H1 (cell line): ENCODE data around the gene BABAM2. TPM values are rescaled to one million over a fixed set of nuclear protein-coding genes. Genes with fewer than 3 reads are reported as not detected.

Source experiments
- CTCF ChIA-PET: fragments of 300-600 bp; sonication (Branson Sonifier 250); formaldehyde crosslinking; loops from one replicate; lab custom pipeline; 2021; ENCODE audit not compliant: partially characterized antibody; lab: Charles Lee
- POLR2A ChIA-PET: fragments of 300-600 bp; sonication (Branson Sonifier 250); formaldehyde crosslinking; loops from one replicate; lab custom pipeline; 2021; ENCODE audit warnings: inconsistent platforms; ENCODE audit not compliant: partially characterized antibody; lab: Charles Lee
- DNase-seq, 2 experiments: peaks; one replicate each; pipeline versions ENCODE4 v3.0.0 to v3.0.0-alpha.2; 2010 to 2022; ENCODE audit warnings: low spot score in 2 of 2, low read depth in 1 of 2, mixed read lengths in 1 of 2
- FAIRE-seq: peaks from 2 replicates; lab custom pipeline; 2011; peaks lifted over from hg19 to GRCh38; lab: Jason Lieb, UNC
- H2AFZ ChIP-seq: 2 replicates; pipeline ENCODE4 v1.8.1; 2012; ENCODE audit warnings: low read length, inconsistent platforms
- H2AK5ac ChIP-seq: 2 replicates; pipeline ENCODE4 v1.6.1; 2013; ENCODE audit warnings: low read depth, low read length
- H2BK120ac ChIP-seq: replicated peaks from 2 replicates; pipeline ENCODE3; 2013; ENCODE audit warnings: low read depth, low read length, inconsistent platforms
- H2BK12ac ChIP-seq: 2 replicates; pipeline ENCODE4 v1.6.1; 2013; ENCODE audit warnings: low read depth, low read length
- H2BK15ac ChIP-seq: 2 replicates; pipeline ENCODE4 v1.6.1; 2013; ENCODE audit warnings: low read length
- H2BK20ac ChIP-seq: 2 replicates; pipeline ENCODE4 v1.6.1; 2013; ENCODE audit warnings: low read length
- H2BK5ac ChIP-seq: 2 replicates; pipeline ENCODE4 v1.6.1; 2013; ENCODE audit warnings: low read depth, low read length
- H3K14ac ChIP-seq: 2 replicates; pipeline ENCODE4 v1.6.1; 2013; ENCODE audit warnings: inconsistent platforms; ENCODE audit not compliant: insufficient read length
- H3K18ac ChIP-seq: 2 replicates; pipeline ENCODE4 v1.6.1; 2013; ENCODE audit warnings: low read length; ENCODE audit errors: extremely low read depth
- H3K23ac ChIP-seq: 2 replicates; pipeline ENCODE4 v1.6.1; 2013; ENCODE audit warnings: inconsistent platforms; ENCODE audit not compliant: insufficient read length
- H3K23me2 ChIP-seq: 2 replicates; pipeline ENCODE4 v1.6.1; 2013; ENCODE audit warnings: low read depth, low read length
- H3K27ac ChIP-seq: 2 replicates; pipeline ENCODE4 v1.6.1; 2011; ENCODE audit warnings: low read depth, low read length, inconsistent platforms
- H3K27me3 ChIP-seq, 4 experiments: replicated peaks in 1 of 4; 1 replicate in 1 of 4; 2 replicates in 3 of 4; pipeline versions ENCODE4 v1.6.1 to v1.8.1; 2011 to 2013; ENCODE audit warnings: low read length in 3 of 4, mild to moderate bottlenecking in 3 of 4, inconsistent platforms in 2 of 4, mixed read lengths in 2 of 4, moderate library complexity in 1 of 4; ENCODE audit not compliant: control insufficient read depth in 3 of 4, insufficient read depth in 3 of 4; ENCODE audit errors: extremely low read depth in 1 of 4
- H3K36me3 ChIP-seq, 4 experiments: 2 replicates each; pipeline versions ENCODE4 v1.6.1 to v1.8.1; 2011 to 2013; ENCODE audit warnings: mild to moderate bottlenecking in 4 of 4, low read length in 3 of 4, moderate library complexity in 2 of 4, control low read depth in 1 of 4, inconsistent platforms in 1 of 4; ENCODE audit not compliant: insufficient read depth in 4 of 4, control insufficient read depth in 2 of 4
- H3K4ac ChIP-seq: replicated peaks from 2 replicates; pipeline ENCODE3; 2013; ENCODE audit warnings: low read length, low read depth, mixed read lengths, inconsistent platforms; ENCODE audit not compliant: insufficient read length
- H3K4me1 ChIP-seq, 4 experiments: replicated peaks in 1 of 4; 1 replicate in 1 of 4; 2 replicates in 3 of 4; pipeline versions ENCODE4 v1.6.1 to v1.8.1; 2011 to 2013; ENCODE audit warnings: low read length in 3 of 4, inconsistent platforms in 2 of 4, mixed read lengths in 1 of 4; ENCODE audit not compliant: insufficient read depth in 4 of 4, control insufficient read depth in 3 of 4
- H3K4me2 ChIP-seq, 2 experiments: 2 replicates each; pipeline versions ENCODE4 v1.6.1 to v1.8.1; 2011 to 2013; ENCODE audit warnings: low read depth in 2 of 2, low read length in 2 of 2, control low read depth in 1 of 2, inconsistent platforms in 1 of 2, mild to moderate bottlenecking in 1 of 2; ENCODE audit not compliant: insufficient read depth in 1 of 2
- H3K4me3 ChIP-seq, 4 experiments: fragments of 200-600, 300-600 bp in 1 of 4; sonication (generic), shearing (Covaris generic), sonication (Bioruptor Twin) in 1 of 4; 2 replicates each; pipeline versions ENCODE4 v1.5.1 to v1.8.1; 2011 to 2016; ENCODE audit warnings: low read length in 4 of 4, low read depth in 3 of 4, control low read depth in 2 of 4, inconsistent platforms in 2 of 4, mild to moderate bottlenecking in 2 of 4, mixed read lengths in 1 of 4, moderate library complexity in 1 of 4; ENCODE audit not compliant: insufficient read depth in 2 of 4; ENCODE audit errors: extremely low read depth in 1 of 4
- H3K56ac ChIP-seq: replicated peaks from 2 replicates; pipeline ENCODE3; 2013; ENCODE audit warnings: low read depth, mild to moderate bottlenecking, mixed read lengths, low read length, inconsistent platforms; ENCODE audit not compliant: insufficient read length
- H3K79me1 ChIP-seq: 2 replicates; pipeline ENCODE4 v1.6.1; 2013; ENCODE audit warnings: low read depth, low read length, control low read depth
- H3K79me2 ChIP-seq, 2 experiments: 2 replicates each; pipeline versions ENCODE4 v1.6.1 to v1.8.1; 2012 to 2013; ENCODE audit warnings: low read length in 2 of 2, mild to moderate bottlenecking in 2 of 2, inconsistent platforms in 1 of 2; ENCODE audit not compliant: insufficient read depth in 2 of 2, control insufficient read depth in 1 of 2
- H3K9ac ChIP-seq, 4 experiments: replicated peaks in 1 of 4; 1 replicate in 1 of 4; 2 replicates in 3 of 4; pipeline versions ENCODE4 v1.6.1 to v1.8.1; 2011 to 2013; ENCODE audit warnings: low read depth in 3 of 4, low read length in 3 of 4, control low read depth in 2 of 4, mild to moderate bottlenecking in 2 of 4, moderate library complexity in 2 of 4, inconsistent platforms in 1 of 4; ENCODE audit errors: extremely low read depth in 1 of 4
- H3K9me3 ChIP-seq, 2 experiments: 2 replicates each; pipeline versions ENCODE4 v1.6.1 to v1.8.1; 2012 to 2013; ENCODE audit warnings: mild to moderate bottlenecking in 2 of 2, moderate library complexity in 2 of 2, control low read depth in 1 of 2, inconsistent platforms in 1 of 2, low read depth in 1 of 2, low read length in 1 of 2, mixed read lengths in 1 of 2; ENCODE audit not compliant: insufficient read depth in 2 of 2
- H4K20me1 ChIP-seq, 2 experiments: replicated peaks in 1 of 2; 2 replicates each; pipeline versions ENCODE3 to v1.8.1; 2011 to 2013; ENCODE audit warnings: inconsistent platforms in 2 of 2, low read length in 2 of 2, mild to moderate bottlenecking in 1 of 2; ENCODE audit not compliant: insufficient read depth in 2 of 2, control insufficient read depth in 1 of 2
- H4K5ac ChIP-seq: 2 replicates; pipeline ENCODE4 v1.6.1; 2013; ENCODE audit warnings: low read length, low read depth, mixed read lengths, inconsistent platforms; ENCODE audit not compliant: insufficient read length
- H4K8ac ChIP-seq: 2 replicates; pipeline ENCODE4 v1.8.0; 2013; ENCODE audit warnings: mild to moderate bottlenecking, moderate library complexity, low read length, inconsistent platforms; ENCODE audit not compliant: insufficient read depth; ENCODE audit errors: extremely low read depth
- H4K91ac ChIP-seq: replicated peaks from 2 replicates; pipeline ENCODE3; 2013; ENCODE audit warnings: low read length, mixed read lengths, inconsistent platforms; ENCODE audit not compliant: insufficient read length
- ATF3 ChIP-seq: IDR thresholded peaks from 2 replicates; pipeline ENCODE4 v1.6.1; 2011; ENCODE audit warnings: low read depth, mild to moderate bottlenecking, low read length; ENCODE audit not compliant: insufficient read depth
- BACH1 ChIP-seq: IDR thresholded peaks from 2 replicates; pipeline ENCODE4 v1.6.1; 2012; ENCODE audit warnings: low read length, improper control_type of control experiment
- BRCA1 ChIP-seq: IDR thresholded peaks from 2 replicates; pipeline ENCODE4 v1.6.1; 2012; ENCODE audit warnings: low read depth, low read length, improper control_type of control experiment
- CEBPB ChIP-seq: IDR thresholded peaks from 2 replicates; pipeline ENCODE4 v1.6.1; 2012; ENCODE audit warnings: low read depth, low read length
- CTCF ChIP-seq, 3 experiments: IDR thresholded peaks; 1 replicate in 2 of 3; 2 replicates in 1 of 3; pipeline versions ENCODE4 v1.5.1 to v1.6.1; 2011; ENCODE audit warnings: low read length in 3 of 3, mild to moderate bottlenecking in 3 of 3, inconsistent platforms in 2 of 3, low read depth in 1 of 3, moderate library complexity in 1 of 3; ENCODE audit not compliant: insufficient read depth in 1 of 3; ENCODE audit errors: control extremely low read depth in 1 of 3
- FOSL1 ChIP-seq: IDR thresholded peaks from 2 replicates; pipeline ENCODE4 v1.6.1; 2011; ENCODE audit warnings: mild to moderate bottlenecking, low read depth, low read length, moderate library complexity; ENCODE audit not compliant: insufficient read depth
- GTF2F1 ChIP-seq: IDR thresholded peaks from 2 replicates; pipeline ENCODE4 v1.6.1; 2012; ENCODE audit warnings: low read depth, low read length, improper control_type of control experiment, borderline replicate concordance
- RBBP5 ChIP-seq: IDR thresholded peaks from 2 replicates; pipeline ENCODE4 v1.7.1; 2012; ENCODE audit warnings: low read depth, mild to moderate bottlenecking, inconsistent platforms, low read length, moderate library complexity, borderline replicate concordance
- SRF ChIP-seq: IDR thresholded peaks from 2 replicates; pipeline ENCODE4 v1.6.1; 2011; ENCODE audit warnings: mild to moderate bottlenecking, low read depth, low read length, moderate library complexity
- TAF7 ChIP-seq: optimal IDR thresholded peaks from 2 replicates; pipeline ENCODE3; 2011; ENCODE audit warnings: low read depth, mild to moderate bottlenecking, inconsistent platforms, low read length, moderate library complexity, borderline replicate concordance
- WGBS, 2 experiments: shearing (Covaris generic) in 1 of 2; methylation state at CpG; one replicate each; pipeline versions ENCODE4 v1.1.6 to v1.1.7; 2013 to 2015; ENCODE audit warnings: low lambda C conversion rate in 2 of 2, mixed read lengths in 2 of 2, inconsistent platforms in 1 of 2, low coverage in 1 of 2, missing lambda C conversion rate in 1 of 2; ENCODE audit not compliant: insufficient replicate concordance in 2 of 2, insufficient coverage in 1 of 2, insufficient read length in 1 of 2; ENCODE audit errors: extremely low coverage in 1 of 2, missing lambda C conversion rate in 1 of 2; 5-methylcytosine and 5-hydroxymethylcytosine counted together
- polyA plus RNA-seq, 7 experiments: library from polyadenylated mRNA; depleted of rRNA in 3 of 7; stranded (reverse) in 5 of 7; unstranded in 2 of 7; fragments of >200 nt in 5 of 7; fragments of 200-250 nt in 2 of 7; gene quantifications; 1 replicate in 5 of 7; 2 replicates in 1 of 7; 4 replicates in 1 of 7; pipeline versions ENCODE4 v1.2.1 to v1.2.3, GENCODE V29; 2011 to 2013; ENCODE audit warnings: missing spikeins in 2 of 7, mixed read lengths in 2 of 7
- total RNA-seq: library from RNA; stranded (reverse); fragmentation: NEBNext Ultra II Directional; extraction: Animal tissue kit (Norgen Biotek cat#: 25700); gene quantifications from 2 replicates; pipeline ENCODE4 v1.2.1, GENCODE V29; 2021

BABAM2 gene
- total and polyA plus RNA-seq, 2 of the 8 experiments (the other 6 are each of a cell fraction or from before 2014, with no cell fraction given) = 15.8 to 20.9 TPM

GRCh38 chr2:28277466-28277865 is 386.9 kb downstream of the BABAM2 start:
- no peaks in the 10 kb centered on the region for H3K27me3 ChIP-seq
- H2BK15ac ChIP-seq = no peak overlapping the region
- H3K18ac ChIP-seq = no peak overlapping the region
- H2BK120ac ChIP-seq = no peak overlapping the region
- H3K56ac ChIP-seq = no peak overlapping the region
- no peaks in the 10 kb centered on the region for H3K36me3 ChIP-seq
- H3K23ac ChIP-seq = no peak overlapping the region
- no peak overlapping the region for H3K9ac ChIP-seq
- no peak overlapping the region for H3K4ac ChIP-seq
- no peak for DNase-seq
- no peak overlapping the region for H3K14ac ChIP-seq
- H3K27ac ChIP-seq = no peak overlapping the region
- H4K8ac ChIP-seq = no peak overlapping the region
- H2BK20ac ChIP-seq = no peak overlapping the region
- no peaks in the 10 kb centered on the region for H3K23me2 ChIP-seq
- peaks cover 0 to 9% (median 6%) of the 10 kb centered on the region in 4 experiments; a peak in 5 of 7 replicates for H3K4me1 ChIP-seq
- 91% methylated on average over 7 of the region's 7 CpGs; no CpG with 5 or more reads in 1 of the 2 experiments for WGBS, 2 experiments
- no peak overlapping the region for H3K4me2 ChIP-seq
- H3K79me1 ChIP-seq = no peaks in the 10 kb centered on the region
- H4K91ac ChIP-seq = no peak overlapping the region
- H3K79me2 ChIP-seq = no peaks in the 10 kb centered on the region
- no peak overlapping the region for H2AFZ ChIP-seq
- ChIA-PET POLR2A (no interaction called here), CTCF (interaction anchor here (0.8 to 1.7 kb wide), 4 partner anchors 8 to 149 kb away, joined by 3 to 4 read pairs (median 4); no protein-coding TSS in a partner anchor)
- no peak overlapping the region for H4K5ac ChIP-seq
- H2BK12ac ChIP-seq = no peak overlapping the region
- H2AK5ac ChIP-seq = no peak overlapping the region
- no peaks in the 10 kb centered on the region for H4K20me1 ChIP-seq
- no peaks in the 10 kb centered on the region for H3K9me3 ChIP-seq
- FAIRE-seq = no peak
- no peak overlapping the region for H3K4me3 ChIP-seq
- H2BK5ac ChIP-seq = no peak overlapping the region
- TF ChIP-seq SRF = no peak
- no peak for TF ChIP-seq TAF7
- no peak for TF ChIP-seq BACH1
- TF ChIP-seq RBBP5 = no peak
- TF ChIP-seq ATF3 = no peak
- no peak for TF ChIP-seq GTF2F1
- no peak for TF ChIP-seq BRCA1
- no peak for TF ChIP-seq FOSL1
- no peak for TF ChIP-seq CTCF (IDR thresholded peaks at IDR 0.05; ENCODE audit: control extremely low read depth in 1 of 3, insufficient read depth in 1 of 3, low read depth in 1 of 3, low read length in 3 of 3)
- TF ChIP-seq CEBPB = no peak
